HepG2 (cell line): ENCODE results near the gene VRK3. TPM values are rescaled to one million over a fixed set of nuclear protein-coding genes. Genes with fewer than 3 reads are reported as not detected.

Experiments
- HNF1A ChIP-seq, 2 experiments: sonication (generic) in 1 of 2; formaldehyde crosslinking in 1 of 2; IDR thresholded peaks; 2 replicates each; pipeline versions ENCODE4 v1.4.0 to v1.6.1; 2016 to 2020; ENCODE audit warnings: borderline replicate concordance in 1 of 2, low read depth in 1 of 2, mild to moderate bottlenecking in 1 of 2, missing genetic modification reagents in 1 of 2
- LBX2 ChIP-seq: sonication (generic); formaldehyde crosslinking; IDR thresholded peaks from 2 replicates; pipeline ENCODE4 v1.5.0; 2020; ENCODE audit warnings: missing genetic modification reagents, mild to moderate bottlenecking, borderline replicate concordance
- MAFF ChIP-seq: IDR thresholded peaks from 2 replicates; pipeline ENCODE4 v1.6.1; 2011; ENCODE audit warnings: low read depth, low read length, improper control_type of control experiment
- ONECUT2 ChIP-seq: sonication (generic); formaldehyde crosslinking; IDR thresholded peaks from 2 replicates; pipeline ENCODE4 v1.4.0; 2020; ENCODE audit warnings: missing genetic modification reagents
- RARA ChIP-seq: IDR thresholded peaks from 2 replicates; pipeline ENCODE4 v1.6.1; 2016; ENCODE audit warnings: missing genetic modification reagents, missing compliant biosample characterization
- SRSF9 ChIP-seq: fragments of 200-400 bp; formaldehyde crosslinking; IDR thresholded peaks from 2 replicates; pipeline ENCODE4 v1.6.1; 2018; ENCODE audit warnings: borderline replicate concordance, mild to moderate bottlenecking, low read depth, low read length; ENCODE audit not compliant: insufficient read depth, poor library complexity, severe bottlenecking
- TEAD2 ChIP-seq: sonication (generic); formaldehyde crosslinking; IDR thresholded peaks from 2 replicates; pipeline ENCODE4 v1.9.0; 2021; ENCODE audit warnings: missing genetic modification reagents
- ZIK1 ChIP-seq: sonication (generic); formaldehyde crosslinking; IDR thresholded peaks from 2 replicates; pipeline ENCODE4 v1.5.0; 2020; ENCODE audit warnings: mild to moderate bottlenecking, low read depth, missing genetic modification reagents, borderline replicate concordance
- ZNF326 ChIP-seq: sonication (generic); formaldehyde crosslinking; IDR thresholded peaks from 2 replicates; pipeline ENCODE4 v1.4.0; 2020; ENCODE audit warnings: missing genetic modification reagents, borderline replicate concordance
- ZNF33B ChIP-seq: sonication (generic); formaldehyde crosslinking; IDR thresholded peaks from 2 replicates; pipeline ENCODE4 v1.5.1; 2020; ENCODE audit warnings: mild to moderate bottlenecking, missing genetic modification reagents
- ZNF510 ChIP-seq: sonication (generic); formaldehyde crosslinking; IDR thresholded peaks from 2 replicates; pipeline ENCODE4 v1.4.0; 2020; ENCODE audit warnings: low read depth, mild to moderate bottlenecking, missing genetic modification reagents
- ZNF556 ChIP-seq: sonication (generic); formaldehyde crosslinking; IDR thresholded peaks from 2 replicates; pipeline ENCODE4 v1.4.0; 2020; ENCODE audit warnings: mild to moderate bottlenecking, missing genetic modification reagents, borderline replicate concordance
- ZNF775 ChIP-seq: sonication (generic); formaldehyde crosslinking; IDR thresholded peaks from 2 replicates; pipeline ENCODE4 v1.4.0; 2020; ENCODE audit warnings: missing genetic modification reagents, mild to moderate bottlenecking, moderate library complexity, borderline replicate concordance
- ZSCAN30 ChIP-seq: sonication (generic); formaldehyde crosslinking; IDR thresholded peaks from 2 replicates; pipeline ENCODE4 v1.5.0; 2020; ENCODE audit warnings: mild to moderate bottlenecking, missing genetic modification reagents
- polyA plus RNA-seq, 8 experiments: library from polyadenylated mRNA; depleted of rRNA in 3 of 8; stranded (reverse) in 7 of 8; unstranded in 1 of 8; fragments of >200 nt; fragmentation: Illumina TruSeq in 4 of 8; extraction: Trizol in 4 of 8; gene quantifications; 2 replicates each; pipeline versions ENCODE4 v1.2.1 to v1.2.3, GENCODE V29; 2011 to 2016; ENCODE audit warnings: low read depth in 4 of 8, missing spikeins in 1 of 8, mixed read lengths in 1 of 8; ENCODE audit not compliant: insufficient read depth in 1 of 8
- total RNA-seq, 5 experiments: library from RNA; depleted of rRNA; stranded (reverse); fragments of >200 nt; fragmentation: Illumina TruSeq; extraction: Trizol; gene quantifications; 2 replicates each; pipeline ENCODE4 v1.2.3, GENCODE V29; 2016; ENCODE audit warnings: low read depth in 1 of 5
- TF ChIP-seq, protein P1 (sequence below): sonication (generic); formaldehyde crosslinking; IDR thresholded peaks from 2 replicates; pipeline ENCODE4 v1.4.0; 2020; ENCODE audit warnings: missing genetic modification reagents, borderline replicate concordance
- TF ChIP-seq, protein P2 (sequence below): sonication (generic); formaldehyde crosslinking; IDR thresholded peaks from 2 replicates; pipeline ENCODE4 v1.4.0; 2020; ENCODE audit warnings: missing genetic modification reagents
- TF ChIP-seq, protein P3 (sequence below): sonication (generic); formaldehyde crosslinking; IDR thresholded peaks from 2 replicates; pipeline ENCODE4 v1.8.1; 2023; ENCODE audit warnings: mild to moderate bottlenecking, missing genetic modification reagents

Gene VRK3
- total and polyA plus RNA-seq, 2 of the 13 experiments (the other 11 are each of a cell fraction or from before 2014, with no cell fraction given) = 23.8 to 28.3 TPM

DNA sequence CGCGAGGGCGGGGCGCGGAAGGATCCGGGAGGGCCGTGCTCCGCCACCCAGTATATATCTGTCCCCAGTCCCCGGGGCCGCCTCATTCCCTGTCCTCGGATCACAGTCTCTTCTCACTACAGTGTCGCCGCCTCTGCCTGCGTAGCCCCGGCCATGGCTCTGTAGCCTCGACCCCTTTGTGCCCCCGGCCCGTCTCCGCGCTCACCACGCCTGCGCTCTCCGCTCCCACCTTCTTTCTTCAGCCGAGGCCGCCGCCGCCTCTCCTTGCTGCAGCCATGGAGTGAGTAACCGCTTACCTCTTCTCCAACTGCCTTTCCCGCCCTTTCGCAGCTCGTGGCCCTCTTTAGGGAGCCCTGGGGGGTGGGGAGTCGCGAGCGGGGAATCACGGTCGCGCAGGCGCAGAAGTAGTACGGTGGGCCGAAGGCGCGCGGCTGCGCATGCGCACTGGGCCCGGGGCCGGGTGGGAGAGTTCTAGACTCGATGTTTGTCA lies 96.0 kb downstream of the VRK3 start, which contains the start of the genes ATF5 and NUP62 (continued):
- TF ChIP-seq, protein P1, sequence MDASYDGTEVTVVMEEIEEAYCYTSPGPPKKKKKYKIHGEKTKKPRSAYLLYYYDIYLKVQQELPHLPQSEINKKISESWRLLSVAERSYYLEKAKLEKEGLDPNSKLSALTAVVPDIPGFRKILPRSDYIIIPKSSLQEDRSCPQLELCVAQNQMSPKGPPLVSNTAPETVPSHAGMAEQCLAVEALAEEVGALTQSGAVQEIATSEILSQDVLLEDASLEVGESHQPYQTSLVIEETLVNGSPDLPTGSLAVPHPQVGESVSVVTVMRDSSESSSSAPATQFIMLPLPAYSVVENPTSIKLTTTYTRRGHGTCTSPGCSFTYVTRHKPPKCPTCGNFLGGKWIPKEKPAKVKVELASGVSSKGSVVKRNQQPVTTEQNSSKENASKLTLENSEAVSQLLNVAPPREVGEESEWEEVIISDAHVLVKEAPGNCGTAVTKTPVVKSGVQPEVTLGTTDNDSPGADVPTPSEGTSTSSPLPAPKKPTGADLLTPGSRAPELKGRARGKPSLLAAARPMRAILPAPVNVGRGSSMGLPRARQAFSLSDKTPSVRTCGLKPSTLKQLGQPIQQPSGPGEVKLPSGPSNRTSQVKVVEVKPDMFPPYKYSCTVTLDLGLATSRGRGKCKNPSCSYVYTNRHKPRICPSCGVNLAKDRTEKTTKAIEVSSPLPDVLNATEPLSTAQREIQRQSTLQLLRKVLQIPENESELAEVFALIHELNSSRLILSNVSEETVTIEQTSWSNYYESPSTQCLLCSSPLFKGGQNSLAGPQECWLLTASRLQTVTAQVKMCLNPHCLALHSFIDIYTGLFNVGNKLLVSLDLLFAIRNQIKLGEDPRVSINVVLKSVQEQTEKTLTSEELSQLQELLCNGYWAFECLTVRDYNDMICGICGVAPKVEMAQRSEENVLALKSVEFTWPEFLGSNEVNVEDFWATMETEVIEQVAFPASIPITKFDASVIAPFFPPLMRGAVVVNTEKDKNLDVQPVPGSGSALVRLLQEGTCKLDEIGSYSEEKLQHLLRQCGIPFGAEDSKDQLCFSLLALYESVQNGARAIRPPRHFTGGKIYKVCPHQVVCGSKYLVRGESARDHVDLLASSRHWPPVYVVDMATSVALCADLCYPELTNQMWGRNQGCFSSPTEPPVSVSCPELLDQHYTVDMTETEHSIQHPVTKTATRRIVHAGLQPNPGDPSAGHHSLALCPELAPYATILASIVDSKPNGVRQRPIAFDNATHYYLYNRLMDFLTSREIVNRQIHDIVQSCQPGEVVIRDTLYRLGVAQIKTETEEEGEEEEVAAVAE (CRISPR knock-in tag) = no peak
- peak; percentile 80 for TF ChIP-seq TEAD2
- peak; percentile 91; the same call in 1 of the 2 replicates for TF ChIP-seq ZNF510
- no peak for TF ChIP-seq ZNF326 (CRISPR knock-in tag)
- no peak for TF ChIP-seq ZNF775
- no peak for TF ChIP-seq SRSF9
- no peak; the same call in 1 of the 2 replicates for TF ChIP-seq LBX2
- no peak for TF ChIP-seq HNF1A (IDR thresholded peaks at IDR 0.05; ENCODE audit: low read depth)
- TF ChIP-seq HNF1A (CRISPR knock-in tag; IDR thresholded peaks at IDR 0.05; ENCODE audit: borderline replicate concordance) = peak; percentile 17; the same call in 1 of the 2 replicates
- peak; percentile 56 for TF ChIP-seq ONECUT2 (CRISPR knock-in tag)
- TF ChIP-seq MAFF = no peak
- no peak for TF ChIP-seq RARA (CRISPR knock-in tag)
- TF ChIP-seq, protein P2, sequence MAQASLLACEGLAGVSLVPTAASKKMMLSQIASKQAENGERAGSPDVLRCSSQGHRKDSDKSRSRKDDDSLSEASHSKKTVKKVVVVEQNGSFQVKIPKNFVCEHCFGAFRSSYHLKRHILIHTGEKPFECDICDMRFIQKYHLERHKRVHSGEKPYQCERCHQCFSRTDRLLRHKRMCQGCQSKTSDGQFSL = peak; percentile 77; the same call in 1 of the 2 replicates
- TF ChIP-seq ZNF33B = peak; percentile 84; the same call in 1 of the 2 replicates
- TF ChIP-seq ZSCAN30 (CRISPR knock-in tag) = 0 out of 2 replicates have a peak, but pooled peaks have one; percentile 56
- TF ChIP-seq, protein P3, sequence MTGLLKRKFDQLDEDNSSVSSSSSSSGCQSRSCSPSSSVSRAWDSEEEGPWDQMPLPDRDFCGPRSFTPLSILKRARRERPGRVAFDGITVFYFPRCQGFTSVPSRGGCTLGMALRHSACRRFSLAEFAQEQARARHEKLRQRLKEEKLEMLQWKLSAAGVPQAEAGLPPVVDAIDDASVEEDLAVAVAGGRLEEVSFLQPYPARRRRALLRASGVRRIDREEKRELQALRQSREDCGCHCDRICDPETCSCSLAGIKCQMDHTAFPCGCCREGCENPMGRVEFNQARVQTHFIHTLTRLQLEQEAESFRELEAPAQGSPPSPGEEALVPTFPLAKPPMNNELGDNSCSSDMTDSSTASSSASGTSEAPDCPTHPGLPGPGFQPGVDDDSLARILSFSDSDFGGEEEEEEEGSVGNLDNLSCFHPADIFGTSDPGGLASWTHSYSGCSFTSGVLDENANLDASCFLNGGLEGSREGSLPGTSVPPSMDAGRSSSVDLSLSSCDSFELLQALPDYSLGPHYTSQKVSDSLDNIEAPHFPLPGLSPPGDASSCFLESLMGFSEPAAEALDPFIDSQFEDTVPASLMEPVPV (CRISPR knock-in tag) = peak; percentile 92
- no peak for TF ChIP-seq ZIK1 (CRISPR knock-in tag)
- no peak; the same call in 1 of the 2 replicates for TF ChIP-seq ZNF556
